GM03348 (cell line): ENCODE data around the gene SDE2.
"Not testable (repeated sequence)": the region's sequence is repeated elsewhere in the genome, so short reads cannot be mapped to it uniquely, and the experiment has no call there.

Experiments used
- DNase-seq: peaks from one replicate; pipeline ENCODE4 v3.0.0; 2012; ENCODE audit warnings: low spot score

The SDE2 gene

DNA sequence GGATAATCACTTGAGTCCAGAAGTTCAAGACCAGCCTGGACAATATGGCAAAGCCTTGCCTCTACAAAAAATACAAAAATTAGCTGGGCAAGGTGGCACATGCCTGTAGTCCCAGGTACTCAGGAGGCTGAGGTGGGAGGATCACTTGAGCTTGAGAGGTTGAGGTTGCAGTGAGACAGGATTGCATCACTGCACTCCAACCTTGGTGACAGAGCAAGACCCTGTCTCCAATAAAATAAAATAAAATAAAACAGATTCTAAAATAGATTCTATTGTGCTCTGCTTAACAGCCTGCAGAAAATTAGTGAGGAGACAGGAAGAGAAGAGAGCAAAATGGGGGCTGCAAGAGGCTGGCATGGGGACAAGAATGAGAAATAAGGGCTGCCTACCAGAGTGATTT, 7.5 kb upstream of the SDE2 start:
- DNase-seq = no peak

DNA sequence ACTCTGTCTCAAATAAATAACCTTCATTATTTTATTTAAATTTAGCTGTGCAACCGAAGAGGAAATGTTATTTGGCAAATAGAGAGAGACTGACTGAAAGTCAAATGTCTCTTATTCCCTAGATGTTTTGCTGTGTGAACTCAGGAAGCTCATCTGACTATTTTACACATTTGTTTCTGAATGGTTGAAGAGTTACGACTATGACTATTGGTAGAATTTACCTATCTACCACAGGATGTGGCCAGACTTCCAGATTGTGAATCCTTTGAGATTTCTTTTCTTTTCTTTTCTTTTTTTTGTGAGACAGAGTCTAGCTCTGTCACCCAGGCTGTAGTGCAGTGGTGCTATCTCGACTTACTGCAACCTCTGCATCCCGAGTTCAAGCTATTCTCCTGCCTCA, 5.3 kb upstream of the SDE2 start:
- DNase-seq = no peak

DNA sequence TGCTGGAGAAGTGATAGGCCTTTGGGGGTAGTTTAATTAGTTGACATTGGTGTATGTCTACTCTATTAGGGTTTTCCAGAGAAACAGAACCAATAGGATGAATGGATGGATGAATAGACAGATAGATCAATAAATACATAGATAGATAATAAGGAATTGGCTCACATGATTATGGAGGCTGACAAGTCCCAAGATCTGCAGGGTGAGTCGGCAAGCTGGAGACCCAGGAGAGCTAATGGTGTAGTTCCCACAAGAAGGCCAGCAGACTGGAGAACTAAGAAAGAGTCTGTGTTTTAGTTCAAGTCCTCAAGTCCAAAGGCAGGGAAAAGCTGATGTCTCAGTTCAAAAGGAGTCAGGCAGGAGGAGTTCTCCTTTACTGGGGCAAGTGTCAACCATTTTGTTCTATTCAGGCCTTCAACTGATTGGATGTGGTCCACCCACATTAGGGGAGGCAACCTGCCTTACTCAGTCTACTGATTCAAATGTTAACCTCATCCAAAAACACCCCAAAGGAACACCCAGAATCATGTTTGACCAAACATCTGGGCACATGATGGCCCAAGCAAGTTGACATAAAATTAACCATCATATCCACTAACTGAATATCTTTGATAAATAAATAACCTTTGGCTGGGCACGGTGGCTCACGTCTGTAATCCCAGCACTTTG, 4.5 kb upstream of the SDE2 start:
- no peak for DNase-seq

DNA sequence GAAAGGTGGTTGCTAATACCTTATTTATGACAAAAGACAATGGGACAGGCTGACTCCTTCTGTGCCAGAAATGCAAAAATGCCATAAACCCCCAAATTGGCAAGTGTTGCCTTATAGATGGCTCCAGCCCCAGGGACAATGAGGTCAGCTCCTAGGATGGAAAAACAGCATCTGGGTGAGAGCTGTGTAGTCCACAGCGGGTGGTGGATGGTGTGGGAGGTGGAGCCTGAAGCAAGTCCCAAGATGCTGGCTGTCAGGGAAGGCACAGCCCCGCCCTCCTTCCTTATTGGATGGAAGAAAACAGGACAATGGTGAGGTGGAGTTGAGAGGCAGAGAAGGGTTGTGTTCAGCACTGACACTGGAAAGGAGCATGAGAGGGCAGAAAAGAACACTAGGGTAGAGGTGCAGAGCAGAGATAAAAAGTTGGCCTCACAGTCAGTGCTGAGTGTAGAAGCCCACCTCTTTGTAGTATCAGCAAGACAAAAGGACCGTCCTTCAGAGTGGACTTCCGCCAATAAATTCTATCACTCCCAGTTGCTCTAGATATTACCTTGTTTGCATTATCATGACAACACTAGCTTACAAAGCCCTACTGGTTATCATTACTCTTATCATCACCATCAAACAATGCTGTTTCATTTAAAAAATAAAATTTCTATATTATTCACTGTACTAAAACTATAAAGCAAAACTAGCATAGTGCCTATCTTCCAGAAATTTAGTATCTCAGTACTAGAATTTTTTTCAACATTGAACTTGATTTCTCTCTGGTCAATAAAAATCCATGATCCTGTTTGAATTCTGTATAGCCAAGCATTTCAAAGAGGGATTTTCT, 3.7 kb upstream of the SDE2 start:
- DNase-seq = peak; percentile 85

DNA sequence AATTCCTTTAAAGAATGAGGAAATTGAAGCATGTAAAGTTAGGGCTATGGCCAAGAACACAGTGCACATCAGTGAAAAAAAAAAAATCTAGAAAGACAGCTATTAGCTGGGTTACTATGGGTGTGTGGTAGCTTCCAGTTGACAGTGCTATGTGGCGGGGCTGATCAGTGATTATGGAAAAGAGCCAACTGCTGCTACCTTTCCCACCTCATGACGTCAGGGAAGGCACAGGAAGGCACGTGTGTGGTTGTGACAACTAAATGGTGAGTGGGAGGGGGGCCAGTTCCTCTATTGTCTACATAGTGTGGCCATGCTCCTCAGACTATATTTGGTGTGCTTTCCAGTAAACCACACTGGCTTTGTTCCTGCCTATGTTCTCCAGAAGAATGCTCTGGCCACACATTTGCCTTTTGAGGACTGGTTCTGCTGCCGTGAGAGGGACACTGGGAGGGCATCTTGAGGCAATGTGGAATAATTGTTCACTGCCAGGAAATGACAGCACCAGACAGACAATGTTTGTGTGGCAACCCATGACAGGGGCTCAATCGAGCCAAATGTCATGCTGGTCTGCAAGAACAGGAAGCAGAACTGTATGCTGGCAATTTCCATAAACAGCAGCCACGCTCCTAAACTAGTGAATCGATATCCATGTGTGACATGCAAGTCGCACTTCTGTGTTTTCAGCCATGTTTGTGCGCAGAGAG, 3.0 kb upstream of the SDE2 start:
- DNase-seq = peak; percentile 61

DNA sequence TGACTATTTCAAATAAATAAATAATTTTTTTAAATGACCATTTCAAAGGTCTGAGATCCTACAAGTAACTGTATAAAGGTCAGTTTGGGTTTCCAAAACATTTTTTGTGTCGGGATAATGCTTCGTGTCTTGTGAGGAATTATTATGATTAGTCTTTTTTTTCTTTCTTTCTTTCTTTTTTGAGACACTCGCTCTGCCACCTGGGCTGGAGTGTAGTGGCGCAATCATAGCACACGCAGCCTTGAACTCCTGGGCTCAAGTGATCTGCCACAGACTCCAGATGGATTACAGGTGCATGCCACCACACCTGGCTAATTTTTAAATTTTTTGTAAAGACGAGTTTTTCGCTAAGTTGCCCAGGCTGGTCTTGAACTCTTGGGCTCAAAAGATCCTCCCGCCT, 1.9 kb upstream of the SDE2 start:
- DNase-seq = no peak

DNA sequence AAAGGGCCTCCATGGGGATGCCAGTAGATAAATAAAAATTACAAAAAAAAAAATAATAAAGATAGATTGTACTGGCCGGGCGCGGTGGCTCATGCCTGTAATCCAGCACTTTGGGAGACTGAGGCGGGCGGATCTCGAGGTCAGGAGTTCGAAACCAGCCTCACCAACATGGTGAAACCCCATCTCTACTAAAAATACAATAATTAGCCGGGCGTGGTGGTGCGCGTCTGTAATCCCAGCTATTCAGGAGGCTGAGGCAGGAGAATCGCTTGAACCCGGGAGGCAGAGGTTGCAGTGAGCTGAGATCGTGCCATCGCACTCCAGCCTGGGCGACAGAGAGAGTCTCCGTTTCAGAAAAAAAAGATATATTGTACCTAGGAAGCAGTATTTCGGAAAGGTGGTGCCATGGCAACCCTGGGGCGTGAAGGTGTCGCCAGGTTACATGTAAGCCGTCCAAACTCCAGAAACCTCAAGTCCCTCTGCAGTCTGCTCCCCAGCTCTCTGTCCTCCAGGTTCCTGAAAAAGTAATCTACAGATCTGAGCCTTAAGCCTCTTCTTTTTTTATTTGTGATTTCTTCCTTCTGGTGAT, 1.4 kb upstream of the SDE2 start:
- DNase-seq = not testable (repeated sequence)

DNA sequence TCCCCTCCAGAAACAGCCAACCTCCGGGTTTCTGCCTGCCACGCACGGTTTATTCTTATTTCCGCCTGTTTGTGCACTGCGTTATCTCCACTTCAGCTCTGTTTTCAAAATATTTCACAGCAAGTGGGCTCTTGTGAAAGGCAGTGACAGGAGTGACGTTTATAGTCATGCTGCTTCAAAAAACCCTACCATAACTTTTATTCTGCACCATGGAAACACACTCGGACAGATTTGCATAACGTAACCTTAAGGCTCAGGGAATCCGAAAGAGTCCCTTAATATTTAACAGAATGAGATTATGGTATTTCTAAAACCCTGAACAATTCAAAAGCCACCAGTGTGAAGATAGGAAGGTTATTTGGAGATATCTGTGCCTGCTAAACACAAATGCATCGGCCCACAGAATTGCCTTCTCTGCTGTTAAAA, 782 bp upstream of the SDE2 start:
- DNase-seq = no peak

DNA sequence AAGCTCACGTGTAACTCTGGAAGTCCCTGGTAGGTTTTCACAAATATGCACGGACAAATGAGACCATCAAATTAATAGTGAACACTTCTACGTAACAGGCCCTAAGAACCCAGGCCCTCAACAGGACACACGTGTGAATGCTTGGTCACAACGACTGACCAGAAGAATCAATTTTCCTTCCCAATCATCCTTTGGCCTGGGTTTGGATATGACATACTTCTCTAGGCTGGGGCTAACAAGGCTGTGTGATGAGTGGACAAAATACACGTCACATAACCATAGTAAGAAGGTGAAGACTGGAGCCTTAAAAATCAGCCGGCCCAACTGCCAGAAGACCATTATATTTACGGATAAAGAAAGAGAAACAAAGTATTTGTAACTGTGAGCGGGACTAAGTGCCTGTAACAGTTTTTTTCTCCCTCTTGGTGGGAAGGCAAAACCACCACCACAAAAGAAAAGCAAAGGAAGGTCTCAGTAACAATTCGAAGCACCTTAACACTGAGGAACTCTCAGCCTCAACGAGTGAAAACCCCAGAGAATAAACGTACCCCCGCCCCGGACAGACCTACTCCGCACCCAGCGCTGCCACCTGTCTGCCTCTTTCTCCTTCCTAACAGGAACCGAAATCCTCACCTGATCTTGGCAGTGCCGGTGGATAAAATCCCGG, 450 bp downstream of the SDE2 start:
- DNase-seq = peak; percentile 43

DNA sequence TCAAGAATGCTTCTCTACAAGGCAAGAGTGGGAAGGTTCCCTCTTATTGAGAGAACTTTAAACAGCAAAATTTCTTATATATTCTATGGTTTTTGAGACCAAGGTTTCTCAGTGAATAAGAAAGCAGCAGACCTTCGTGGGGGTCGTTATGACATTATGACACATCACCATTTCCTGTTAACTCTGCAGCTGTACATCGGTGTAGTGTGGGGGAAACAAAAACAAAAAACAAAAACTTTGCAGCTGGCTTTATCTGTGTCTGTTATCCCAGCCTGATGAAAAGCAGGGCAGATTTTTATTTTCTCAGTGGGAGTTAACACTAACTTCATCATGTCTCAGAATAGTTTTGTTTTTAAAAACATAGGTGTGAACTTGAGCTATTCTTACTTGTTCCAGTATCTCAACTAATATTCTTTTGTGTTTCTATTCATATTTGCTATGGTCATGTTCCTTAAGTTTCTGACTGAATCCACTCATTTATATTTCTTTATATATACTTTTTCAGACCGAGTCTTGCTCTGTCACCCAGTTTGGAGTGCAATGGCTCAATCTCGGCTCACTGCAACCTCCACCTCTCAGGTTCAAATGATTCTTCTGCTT, 2.1 kb downstream of the SDE2 start:
- no peak for DNase-seq

DNA sequence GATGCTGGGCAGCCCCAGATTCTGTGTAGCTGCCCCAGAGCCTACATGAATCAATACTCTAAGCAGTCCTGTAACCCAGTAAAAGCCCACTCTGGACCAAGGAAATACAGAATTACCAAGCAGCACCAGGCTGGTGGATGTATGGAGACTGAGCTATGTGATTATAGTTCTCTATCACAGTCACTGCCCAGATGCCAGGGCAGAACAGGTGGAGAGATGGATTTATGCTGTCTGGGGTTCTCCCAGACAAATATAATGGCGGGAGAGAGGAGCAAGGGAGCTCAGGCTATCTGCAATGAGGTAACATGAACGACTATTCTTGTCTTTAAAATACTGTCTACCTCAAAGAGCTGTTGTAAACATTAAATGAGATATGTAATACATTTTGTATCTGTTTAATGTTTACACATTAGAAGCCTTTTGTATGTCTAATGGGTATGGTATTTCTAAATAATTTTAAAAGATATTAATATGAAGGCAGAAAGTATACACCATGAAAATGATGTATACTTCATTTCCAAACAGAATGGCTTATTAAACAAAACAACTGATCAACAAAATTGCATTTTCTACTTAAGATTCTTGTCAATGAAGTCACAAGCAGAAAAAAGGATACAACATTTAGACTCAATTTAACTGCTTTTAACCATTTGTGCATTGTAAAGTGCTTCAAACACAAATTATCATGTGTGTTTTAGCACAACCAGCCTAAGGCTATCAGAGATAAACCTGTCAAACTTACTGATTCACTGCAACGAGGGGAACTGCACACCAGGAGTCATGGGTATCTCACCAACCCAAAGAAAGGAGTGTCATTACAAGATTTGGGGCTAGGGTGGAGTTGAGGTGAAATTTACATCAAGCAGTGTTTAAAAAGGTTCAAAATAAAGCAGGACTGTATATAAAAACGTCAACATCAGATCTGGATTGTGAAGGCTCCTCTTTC, 3.0 kb downstream of the SDE2 start:
- DNase-seq = no peak

DNA sequence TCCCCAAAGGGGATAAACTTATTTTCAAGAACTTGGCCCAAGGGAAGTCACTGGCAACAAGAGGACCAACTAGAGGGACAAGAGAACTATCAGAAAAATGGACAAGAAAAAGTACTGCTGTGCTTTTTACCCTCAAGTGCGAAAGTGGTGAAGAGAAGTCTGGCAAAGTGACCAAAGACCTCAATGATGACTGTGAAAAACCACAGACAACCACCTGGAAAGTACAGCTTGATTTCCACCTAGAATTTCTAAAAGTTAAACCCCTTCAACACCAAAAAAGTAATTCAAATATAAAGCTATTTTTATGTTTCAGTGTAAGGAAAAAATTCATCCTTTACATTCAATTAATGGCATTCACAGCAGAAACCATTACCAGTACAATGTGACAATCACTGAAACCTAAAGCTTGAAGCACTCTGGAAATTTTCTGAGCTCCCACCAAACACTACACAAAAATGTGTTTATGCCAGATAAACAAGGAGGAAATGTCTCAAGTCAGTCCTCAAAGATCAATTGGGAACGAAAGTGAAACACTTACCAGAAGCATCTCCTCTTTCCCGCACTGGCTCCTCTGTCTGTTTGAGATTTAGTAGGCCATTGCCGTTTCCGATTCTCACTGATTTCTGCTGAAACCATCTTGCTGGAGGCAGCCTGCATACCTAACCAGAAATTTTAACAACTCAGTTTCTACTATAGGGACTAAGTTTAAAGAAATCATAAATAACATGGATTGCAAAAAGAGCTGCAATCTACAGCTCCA, 8.3 kb downstream of the SDE2 start:
- DNase-seq = no peak

DNA sequence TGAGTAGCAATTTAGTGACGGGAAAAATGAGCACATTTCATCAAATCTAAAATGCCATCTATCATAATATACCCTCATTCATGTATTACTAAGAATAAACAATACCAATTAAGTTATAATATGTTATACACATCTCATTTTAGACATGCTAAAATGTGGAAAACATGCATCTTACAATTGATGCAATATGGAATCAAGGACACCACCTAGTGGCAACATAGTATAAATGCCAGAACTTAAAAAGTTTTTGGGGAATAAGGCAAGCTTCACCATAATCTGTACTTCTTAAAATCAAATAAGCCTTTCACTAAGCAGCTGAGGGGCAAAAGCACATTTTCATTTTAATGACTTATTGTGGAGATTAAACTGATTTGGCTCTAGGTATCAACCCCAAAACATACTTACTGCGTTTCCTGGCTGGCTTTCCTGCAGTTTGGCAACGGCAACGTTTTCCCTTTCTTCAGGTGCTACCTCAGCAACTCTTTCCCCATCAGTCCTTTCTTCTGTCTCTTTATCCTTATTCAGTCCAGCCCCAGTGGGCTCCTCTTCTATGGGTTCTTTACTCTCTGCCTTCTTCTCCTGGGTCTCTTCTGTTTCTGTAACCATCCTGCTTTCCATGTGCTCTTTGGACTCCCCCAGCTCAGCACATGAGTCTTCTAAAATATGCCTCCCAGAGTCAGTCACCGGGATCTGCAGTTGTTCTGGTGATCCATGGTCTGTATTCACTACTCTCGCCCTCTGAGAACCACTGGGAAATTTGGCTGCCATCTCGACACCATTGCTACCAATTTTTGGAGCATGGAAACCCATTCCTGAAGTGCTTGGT, 11.4 kb downstream of the SDE2 start:
- DNase-seq = peak; percentile 62

DNA sequence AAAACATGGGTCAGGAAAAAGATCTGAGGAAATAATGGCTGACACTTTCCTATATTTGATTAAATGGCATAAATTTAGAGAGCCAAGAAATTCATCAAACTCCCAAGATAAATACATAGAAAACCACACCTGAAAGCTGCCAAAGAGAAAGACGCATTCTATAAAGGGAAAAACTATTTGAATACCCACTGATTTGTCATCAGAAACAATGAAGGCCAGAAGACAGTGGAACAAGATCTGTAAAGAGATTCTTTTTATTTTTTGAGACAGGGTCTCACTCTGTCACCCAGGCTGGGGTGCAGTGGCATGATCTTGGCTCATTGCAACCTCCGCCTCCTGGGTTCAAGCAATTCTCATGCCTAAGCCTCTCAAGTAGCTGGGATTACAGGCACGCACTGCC, 17.4 kb downstream of the SDE2 start:
- no peak for DNase-seq

DNA sequence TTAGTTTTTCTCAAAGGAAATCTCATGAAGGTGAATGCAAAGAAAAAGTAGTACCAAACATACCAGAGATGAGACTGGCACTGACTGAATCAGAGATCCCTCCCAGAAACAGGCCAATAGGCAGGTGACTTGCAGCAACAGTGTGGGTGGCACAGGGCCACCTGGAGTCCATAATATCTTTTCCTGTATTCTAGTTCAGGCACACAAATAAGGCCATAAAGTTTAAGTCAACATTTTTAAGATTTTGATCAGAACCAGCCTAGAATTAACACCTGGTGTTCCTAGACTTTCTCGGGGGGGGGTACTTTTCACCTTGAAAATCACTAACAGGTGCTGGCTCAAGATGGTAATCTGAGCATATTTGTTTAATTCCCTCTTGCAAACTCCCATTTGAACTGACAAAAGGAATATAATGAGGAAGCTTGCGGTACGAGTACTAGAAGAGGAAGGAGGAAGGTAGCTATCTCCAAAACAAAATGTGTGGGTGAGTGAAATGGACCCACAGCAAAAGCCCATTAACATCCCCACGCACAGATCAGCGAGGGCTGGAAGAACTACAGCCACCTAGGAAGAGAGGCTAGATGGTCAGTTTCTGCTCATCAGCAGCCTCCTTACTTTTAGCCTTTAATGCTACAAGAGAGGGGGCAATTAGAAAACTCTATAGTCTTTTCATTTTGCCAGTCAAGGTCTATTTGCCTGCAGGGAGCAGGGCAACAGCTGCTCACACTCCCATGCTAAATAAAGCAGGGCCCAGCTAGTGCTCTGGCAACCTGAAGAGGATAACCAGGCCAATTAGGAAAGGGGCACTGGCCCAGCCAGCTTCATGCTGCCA, 18.9 kb downstream of the SDE2 start:
- DNase-seq = no peak

DNA sequence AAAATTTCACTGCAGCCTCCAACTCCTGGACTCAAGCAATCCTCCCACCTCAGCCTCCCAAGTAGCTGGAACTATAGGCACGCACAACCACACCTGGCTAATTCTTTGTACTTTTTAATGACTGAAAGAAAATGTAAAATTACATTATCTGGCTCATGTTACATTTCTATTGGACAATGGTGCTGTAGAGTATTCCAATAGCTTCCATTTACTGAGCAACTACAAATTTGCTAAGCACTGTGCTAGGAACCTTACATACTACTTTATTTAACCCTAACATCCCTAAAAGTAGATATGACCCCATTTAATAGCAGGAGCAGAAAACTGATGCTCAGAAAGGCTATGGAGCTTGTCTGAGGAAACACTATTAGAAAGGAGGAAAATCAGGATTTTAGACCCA, 19.7 kb downstream of the SDE2 start:
- DNase-seq = no peak

DNA sequence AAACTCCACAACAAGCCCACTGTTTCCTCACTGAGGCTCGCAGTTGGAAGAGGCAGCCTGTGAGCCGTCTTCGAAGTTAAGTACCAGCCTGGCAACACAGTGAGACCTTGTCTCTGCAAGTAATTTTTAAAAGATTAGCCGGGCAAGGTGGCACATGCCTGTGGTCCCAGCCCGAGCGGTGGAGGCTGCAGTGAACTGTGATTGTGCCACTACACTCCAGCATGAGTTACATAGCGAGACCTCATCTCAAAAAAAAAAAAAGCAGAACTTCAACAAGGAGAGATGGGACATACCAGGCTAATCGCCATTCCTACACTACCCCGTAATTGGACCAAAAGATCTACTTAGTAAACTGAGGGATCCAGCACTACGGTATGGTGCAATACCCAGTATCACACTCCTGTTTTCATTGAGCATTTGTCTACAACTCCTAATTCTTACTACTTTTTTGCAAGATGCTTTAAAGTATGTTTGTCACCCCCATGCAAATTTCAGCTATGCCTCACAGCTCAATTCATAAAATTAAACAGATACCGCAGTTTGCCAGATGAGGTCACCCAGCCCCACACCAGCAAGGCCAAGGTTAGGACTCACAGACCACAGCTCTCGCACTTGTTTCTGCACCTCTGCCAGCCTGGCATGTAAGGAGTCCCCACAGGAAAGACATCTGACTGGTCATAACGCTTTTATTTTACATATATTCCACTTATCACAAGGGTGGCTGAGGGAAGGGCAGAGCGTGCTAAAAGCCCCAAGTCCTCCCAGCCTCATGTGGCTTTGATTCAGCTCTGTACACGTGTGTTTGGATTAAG, 21.0 kb downstream of the SDE2 start:
- no peak for DNase-seq
